ENCODE data around the gene NOL9. TPM values are rescaled to one million over a fixed set of nuclear protein-coding genes. Genes with fewer than 3 reads are reported as not detected.

Gene NOL9
- total and polyA plus RNA-seq, 2 donors (not counting 3 experiments of a cell fraction or from before 2014, with no cell fraction given): 14.1 to 42.9 TPM

DNA sequence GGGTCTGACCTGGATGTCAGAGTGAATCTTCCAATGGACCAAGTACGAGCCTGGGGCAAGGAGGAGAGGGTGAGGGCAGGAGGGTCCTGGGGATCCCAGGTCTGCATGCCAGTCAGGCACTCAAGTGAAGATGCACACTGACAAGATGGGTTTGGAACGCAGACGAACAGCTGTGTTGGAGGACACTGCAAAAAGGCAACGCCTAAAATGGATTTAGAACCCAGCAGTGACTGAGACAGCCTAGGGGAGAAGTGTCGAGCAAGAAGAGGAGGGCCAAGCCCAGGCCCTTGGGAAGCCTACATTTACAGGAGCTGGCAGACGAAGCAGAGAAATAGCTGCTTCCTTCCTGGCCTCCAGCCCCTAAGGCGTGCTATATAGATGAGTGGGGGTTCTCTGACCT lies 25.8 kb downstream of the NOL9 start:
- dilution Hi-C loops (cut with MboI; ENCODE audit: extremely low pct_ligation_motif_present, low sequenced_read_pairs) (no loop called here), intact Hi-C loops (cut with micrococcal nuclease) (no loop called here)
- Histone ChIP-seq H3K9ac (replicated peaks; ENCODE audit: extremely low read depth, insufficient read depth, low read length) (no peak overlapping the region), H3K4me3 (replicated peaks in 1 of 3; ENCODE audit: insufficient read depth in 1 of 3, low read depth in 1 of 3, low read length in 3 of 3) (no peak overlapping the region), H3K27ac (ENCODE audit: insufficient read depth, low read depth, low read length) (no peak overlapping the region), H3K9me1 (replicated peaks; ENCODE audit: control insufficient read depth, extremely low read depth, insufficient read depth, low read length) (no peaks in the 10 kb centered on the region), H2AFZ (ENCODE audit: low read depth, low read length) (no peak overlapping the region), H3K79me2 (ENCODE audit: control insufficient read depth, insufficient read depth, low read length) (no peaks in the 10 kb centered on the region), H3K27me3 (ENCODE audit: control insufficient read depth in 2 of 2, insufficient read depth in 2 of 2, low read length in 2 of 2) (no peaks in the 10 kb centered on the region), H3K36me3 (ENCODE audit: control insufficient read depth in 2 of 2, extremely low read depth in 1 of 2, insufficient read depth in 2 of 2, low read length in 2 of 2) (peaks cover 18 to 35% of the 10 kb centered on the region in 2 experiments), H3K9me3 (replicated peaks; ENCODE audit: control insufficient read depth, insufficient read depth, low read length) (no peaks in the 10 kb centered on the region), H4K20me1 (replicated peaks; ENCODE audit: control insufficient read depth, extremely low read depth, insufficient read depth, low read length) (no peaks in the 10 kb centered on the region), H3K4me2 (ENCODE audit: insufficient read depth, low read length) (no peak overlapping the region), H3K4me1 (ENCODE audit: control insufficient read depth, extremely low read depth, insufficient read depth, low read length) (no peaks in the 10 kb centered on the region)
- no peak for TF ChIP-seq EZH2 (IDR thresholded peaks at IDR 0.05; ENCODE audit: borderline replicate concordance, low read depth, low read length, severe bottlenecking)
- TF ChIP-seq MYC (IDR thresholded peaks at IDR 0.05; ENCODE audit: low read depth, low read length): no peak
- TF ChIP-seq POLR2A (IDR thresholded peaks at IDR 0.05; ENCODE audit: low read depth, low read length): no peak
- TF ChIP-seq GATA2 (IDR thresholded peaks at IDR 0.05; ENCODE audit: insufficient read depth, insufficient read length, low read depth, low read length): no peak
- TF ChIP-seq POLR2AphosphoS5 (IDR thresholded peaks at IDR 0.05; ENCODE audit: insufficient read depth, low read depth, low read length): no peak
- TF ChIP-seq JUN (IDR thresholded peaks at IDR 0.05; ENCODE audit: borderline replicate concordance, insufficient read depth, insufficient read length, low read depth): no peak
- FAIRE-seq (no peak), DNase-seq (ENCODE audit: low read depth, low spot score) (no peak)
- ChIA-PET POLR2A (no interaction called here), CTCF (interaction anchor here (1.5 kb wide), 1 partner anchor 43 kb away, joined by 4 read pairs; no protein-coding TSS in a partner anchor)
- no TSS peak for BruUV-seq (replicated peaks)

DNA sequence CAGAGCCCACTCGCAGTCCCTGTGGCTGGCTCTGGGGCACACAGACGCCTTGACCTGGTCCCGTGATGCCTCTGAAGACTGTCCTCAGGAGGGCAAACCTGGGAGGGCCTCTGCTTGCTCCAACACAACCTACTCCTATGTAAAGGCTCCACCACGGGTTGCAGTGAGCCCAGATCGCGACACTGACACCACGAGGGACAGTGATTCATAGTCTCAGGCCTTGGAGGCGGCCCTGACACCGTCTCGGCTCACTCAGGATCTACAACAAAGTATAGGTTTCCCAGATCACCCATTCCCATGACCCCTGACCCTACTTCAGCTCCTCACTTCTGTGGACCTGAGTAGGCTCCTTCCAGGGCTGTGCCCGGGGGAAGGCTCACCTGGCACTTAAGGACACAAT lies 28.0 kb downstream of the NOL9 start:
- H3K36me3 ChIP-seq (ENCODE audit: control insufficient read depth in 2 of 2, extremely low read depth in 1 of 2, insufficient read depth in 2 of 2, low read length in 2 of 2): peaks cover 12 to 20% of the 10 kb centered on the region in 2 experiments
- TF ChIP-seq, protein P1, sequence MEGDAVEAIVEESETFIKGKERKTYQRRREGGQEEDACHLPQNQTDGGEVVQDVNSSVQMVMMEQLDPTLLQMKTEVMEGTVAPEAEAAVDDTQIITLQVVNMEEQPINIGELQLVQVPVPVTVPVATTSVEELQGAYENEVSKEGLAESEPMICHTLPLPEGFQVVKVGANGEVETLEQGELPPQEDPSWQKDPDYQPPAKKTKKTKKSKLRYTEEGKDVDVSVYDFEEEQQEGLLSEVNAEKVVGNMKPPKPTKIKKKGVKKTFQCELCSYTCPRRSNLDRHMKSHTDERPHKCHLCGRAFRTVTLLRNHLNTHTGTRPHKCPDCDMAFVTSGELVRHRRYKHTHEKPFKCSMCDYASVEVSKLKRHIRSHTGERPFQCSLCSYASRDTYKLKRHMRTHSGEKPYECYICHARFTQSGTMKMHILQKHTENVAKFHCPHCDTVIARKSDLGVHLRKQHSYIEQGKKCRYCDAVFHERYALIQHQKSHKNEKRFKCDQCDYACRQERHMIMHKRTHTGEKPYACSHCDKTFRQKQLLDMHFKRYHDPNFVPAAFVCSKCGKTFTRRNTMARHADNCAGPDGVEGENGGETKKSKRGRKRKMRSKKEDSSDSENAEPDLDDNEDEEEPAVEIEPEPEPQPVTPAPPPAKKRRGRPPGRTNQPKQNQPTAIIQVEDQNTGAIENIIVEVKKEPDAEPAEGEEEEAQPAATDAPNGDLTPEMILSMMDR (IDR thresholded peaks at IDR 0.05; ENCODE audit: extremely low read depth in 1 of 2, insufficient read depth in 1 of 2, low read depth in 1 of 2, low read length in 2 of 2): no peak
- TF ChIP-seq EZH2 (IDR thresholded peaks at IDR 0.05; ENCODE audit: borderline replicate concordance, low read depth, low read length, severe bottlenecking): no peak
- TF ChIP-seq POLR2AphosphoS5 (IDR thresholded peaks at IDR 0.05; ENCODE audit: insufficient read depth, low read depth, low read length): no peak
- TF ChIP-seq POLR2A (IDR thresholded peaks at IDR 0.05; ENCODE audit: low read depth, low read length): no peak
- TF ChIP-seq FOS (IDR thresholded peaks at IDR 0.05; ENCODE audit: borderline replicate concordance, insufficient read depth, low read length): no peak
- TF ChIP-seq, protein P2, sequence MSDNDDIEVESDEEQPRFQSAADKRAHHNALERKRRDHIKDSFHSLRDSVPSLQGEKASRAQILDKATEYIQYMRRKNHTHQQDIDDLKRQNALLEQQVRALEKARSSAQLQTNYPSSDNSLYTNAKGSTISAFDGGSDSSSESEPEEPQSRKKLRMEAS (IDR thresholded peaks at IDR 0.05; ENCODE audit: insufficient read depth, insufficient read length): no peak
- no peak for TF ChIP-seq GATA2 (IDR thresholded peaks at IDR 0.05; ENCODE audit: insufficient read depth, insufficient read length, low read depth, low read length)
- TF ChIP-seq JUN (IDR thresholded peaks at IDR 0.05; ENCODE audit: borderline replicate concordance, insufficient read depth, insufficient read length, low read depth): no peak
- no peak for TF ChIP-seq MYC (IDR thresholded peaks at IDR 0.05; ENCODE audit: low read depth, low read length)
- no peak overlapping the region for H3K9ac ChIP-seq (replicated peaks; ENCODE audit: extremely low read depth, insufficient read depth, low read length)
- H3K9me3 ChIP-seq (replicated peaks; ENCODE audit: control insufficient read depth, insufficient read depth, low read length): no peaks in the 10 kb centered on the region
- ChIA-PET POLR2A (no interaction called here), CTCF (interaction anchor here (6.6 kb wide), 1 partner anchor 36 kb away, joined by 113 read pairs; the partner anchor contains the start of gene PLEKHG5)
- no peak overlapping the region for H3K4me2 ChIP-seq (ENCODE audit: insufficient read depth, low read length)
- no peaks in the 10 kb centered on the region for H3K27me3 ChIP-seq (ENCODE audit: control insufficient read depth in 2 of 2, insufficient read depth in 2 of 2, low read length in 2 of 2)
- DNase-seq (ENCODE audit: low read depth, low spot score) (no peak), FAIRE-seq (no peak)
- H3K79me2 ChIP-seq (ENCODE audit: control insufficient read depth, insufficient read depth, low read length): no peaks in the 10 kb centered on the region
- dilution Hi-C loops (cut with MboI; ENCODE audit: extremely low pct_ligation_motif_present, low sequenced_read_pairs) (no loop called here), intact Hi-C loops (cut with micrococcal nuclease) (no loop called here)
- BruUV-seq (replicated peaks): no TSS peak
- H4K20me1 ChIP-seq (replicated peaks; ENCODE audit: control insufficient read depth, extremely low read depth, insufficient read depth, low read length): no peaks in the 10 kb centered on the region
- H3K27ac ChIP-seq (ENCODE audit: insufficient read depth, low read depth, low read length): no peak overlapping the region
- H3K4me1 ChIP-seq (ENCODE audit: control insufficient read depth, extremely low read depth, insufficient read depth, low read length): no peaks in the 10 kb centered on the region
- no peak overlapping the region for H2AFZ ChIP-seq (ENCODE audit: low read depth, low read length)
- H3K9me1 ChIP-seq (replicated peaks; ENCODE audit: control insufficient read depth, extremely low read depth, insufficient read depth, low read length): no peaks in the 10 kb centered on the region
- H3K4me3 ChIP-seq (replicated peaks in 1 of 3; ENCODE audit: insufficient read depth in 1 of 3, low read depth in 1 of 3, low read length in 3 of 3): no peak overlapping the region

All from endothelial cell of umbilical vein (primary cell).